VCaP (cell line): Measurements from ENCODE around the gene KCNMB2.

Experiments used
- H3K27ac ChIP-seq: fragments of 450-650 bp; 2 replicates; pipeline ENCODE4 v1.5.1; 2017
- TF ChIP-seq, protein P1 (sequence below): fragments of 450-650 bp; conservative IDR thresholded peaks from 2 replicates; pipeline ENCODE4 v1.5.1; 2017; ENCODE audit warnings: mild to moderate bottlenecking, moderate library complexity

KCNMB2 gene

DNA sequence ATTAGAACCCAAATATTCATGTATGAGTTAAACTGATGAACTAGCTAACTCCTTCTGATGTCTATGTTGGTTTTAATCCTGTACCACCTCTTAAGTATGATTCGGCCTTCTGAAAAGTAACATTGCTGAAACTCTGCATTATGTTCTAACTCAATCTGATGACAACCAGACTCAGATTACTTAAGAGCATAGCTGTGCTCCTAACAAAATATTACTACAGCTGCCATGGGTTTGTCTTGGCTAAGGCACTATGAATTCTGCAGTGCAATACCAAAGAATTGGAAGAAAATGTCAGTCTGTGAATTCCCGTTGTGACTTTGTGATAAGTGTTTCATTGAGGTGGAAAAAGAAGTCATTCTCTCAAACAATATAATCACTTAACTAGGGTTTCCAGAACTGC lies 311.0 kb downstream of the KCNMB2 start:
- TF ChIP-seq, protein P1, sequence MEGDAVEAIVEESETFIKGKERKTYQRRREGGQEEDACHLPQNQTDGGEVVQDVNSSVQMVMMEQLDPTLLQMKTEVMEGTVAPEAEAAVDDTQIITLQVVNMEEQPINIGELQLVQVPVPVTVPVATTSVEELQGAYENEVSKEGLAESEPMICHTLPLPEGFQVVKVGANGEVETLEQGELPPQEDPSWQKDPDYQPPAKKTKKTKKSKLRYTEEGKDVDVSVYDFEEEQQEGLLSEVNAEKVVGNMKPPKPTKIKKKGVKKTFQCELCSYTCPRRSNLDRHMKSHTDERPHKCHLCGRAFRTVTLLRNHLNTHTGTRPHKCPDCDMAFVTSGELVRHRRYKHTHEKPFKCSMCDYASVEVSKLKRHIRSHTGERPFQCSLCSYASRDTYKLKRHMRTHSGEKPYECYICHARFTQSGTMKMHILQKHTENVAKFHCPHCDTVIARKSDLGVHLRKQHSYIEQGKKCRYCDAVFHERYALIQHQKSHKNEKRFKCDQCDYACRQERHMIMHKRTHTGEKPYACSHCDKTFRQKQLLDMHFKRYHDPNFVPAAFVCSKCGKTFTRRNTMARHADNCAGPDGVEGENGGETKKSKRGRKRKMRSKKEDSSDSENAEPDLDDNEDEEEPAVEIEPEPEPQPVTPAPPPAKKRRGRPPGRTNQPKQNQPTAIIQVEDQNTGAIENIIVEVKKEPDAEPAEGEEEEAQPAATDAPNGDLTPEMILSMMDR = no peak
- no peak overlapping the region for H3K27ac ChIP-seq

DNA sequence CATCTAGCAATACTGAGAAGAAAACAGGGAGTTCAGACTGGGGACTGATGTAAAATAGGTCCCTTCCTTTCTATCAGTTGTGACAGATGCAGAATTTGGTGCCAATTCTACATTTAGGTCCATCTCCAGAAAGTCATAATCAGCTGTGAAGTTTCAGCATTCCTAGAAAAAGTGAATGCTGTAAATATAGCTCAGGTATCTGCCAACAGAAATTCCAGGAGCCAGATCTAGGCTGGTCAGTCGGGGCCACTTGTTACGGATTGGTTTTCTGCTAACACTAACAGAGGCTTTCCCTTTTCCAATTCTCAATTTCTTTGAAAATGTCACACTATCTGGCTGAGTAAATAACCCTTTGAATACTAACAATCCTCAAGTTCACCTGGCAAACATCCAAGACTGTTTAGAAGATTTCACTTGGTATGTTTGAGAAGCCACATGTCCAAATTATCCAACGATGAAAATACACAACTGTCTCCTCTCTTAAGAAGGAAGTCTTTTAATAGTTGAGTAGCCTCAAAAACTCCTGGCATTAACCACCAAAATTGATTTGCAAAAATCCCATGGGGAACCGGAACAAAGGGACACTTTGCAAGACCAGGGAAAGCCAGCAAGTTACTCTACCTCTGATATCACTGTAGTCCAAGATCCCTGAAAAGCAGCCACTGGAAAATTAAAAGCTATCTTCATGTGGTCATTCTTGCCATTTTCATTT lies 313.1 kb downstream of the KCNMB2 start:
- H3K27ac ChIP-seq = no peak overlapping the region
- TF ChIP-seq, protein P1 = no peak

DNA sequence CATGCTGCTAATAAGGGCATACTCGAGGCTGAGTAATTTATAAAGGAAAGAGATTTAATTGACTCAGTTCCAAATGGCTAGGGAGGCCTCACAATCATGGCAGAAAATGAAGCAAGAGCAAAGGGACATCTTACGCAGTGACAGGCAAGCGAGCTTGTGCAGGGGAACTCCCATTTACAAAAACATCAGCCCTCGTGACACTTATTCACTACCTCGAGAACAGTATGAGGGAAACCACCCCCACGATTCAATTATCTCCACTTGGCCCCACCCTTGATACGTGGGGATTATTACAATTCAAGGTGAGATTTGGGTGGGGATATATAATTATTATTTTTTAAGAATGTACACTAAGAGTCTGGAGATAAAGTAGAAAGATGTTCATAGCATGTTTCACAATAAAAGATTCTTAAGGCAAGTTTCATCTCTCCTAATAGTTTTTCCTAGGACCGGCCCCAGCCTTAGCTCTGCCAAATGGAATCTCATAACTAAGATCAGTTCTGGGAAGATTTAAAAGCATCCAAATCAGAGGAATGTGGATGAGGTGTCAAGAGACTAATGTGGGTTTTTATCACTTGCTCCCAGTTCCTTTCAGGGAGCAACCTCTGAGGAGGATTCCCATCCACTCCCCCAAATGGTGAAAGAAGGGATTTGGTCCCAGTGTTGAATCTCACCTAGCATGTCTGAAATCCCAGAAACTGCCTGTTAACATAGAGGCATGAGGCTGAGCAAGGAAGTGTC lies 314.4 kb downstream of the KCNMB2 start:
- TF ChIP-seq, protein P1 = no peak
- H3K27ac ChIP-seq = no peak overlapping the region

DNA sequence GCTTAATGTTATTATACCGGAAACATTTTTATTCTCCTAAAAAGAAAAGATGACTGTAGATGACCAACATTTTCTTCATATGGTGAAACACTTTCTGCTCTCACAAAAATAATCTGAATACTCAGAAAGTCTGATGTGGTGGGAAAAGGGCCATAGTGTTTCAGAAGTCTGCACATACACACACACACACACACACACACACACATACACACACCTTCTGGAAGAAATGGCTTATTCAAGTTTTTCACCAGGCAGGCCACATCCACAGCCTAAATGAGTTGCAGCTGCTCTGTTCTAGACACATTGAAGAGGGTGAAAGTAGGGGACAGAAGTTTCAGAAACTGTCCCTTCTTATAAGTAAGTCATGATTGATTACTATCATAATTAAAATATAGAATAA lies 315.3 kb downstream of the KCNMB2 start:
- TF ChIP-seq, protein P1 = no peak
- H3K27ac ChIP-seq = no peak overlapping the region

- no peak overlapping the region for H3K27ac ChIP-seq
- TF ChIP-seq, protein P1 = no peak
Measured at GRCh38 chr3:178856804-178857203, 320.6 kb downstream of the KCNMB2 start.

- TF ChIP-seq, protein P1 = no peak
- peak overlapping the region; percentile 43; the same call in 1 of the 2 replicates for H3K27ac ChIP-seq
Measured at GRCh38 chr3:178859386-178859785, 323.1 kb downstream of the KCNMB2 start.

DNA sequence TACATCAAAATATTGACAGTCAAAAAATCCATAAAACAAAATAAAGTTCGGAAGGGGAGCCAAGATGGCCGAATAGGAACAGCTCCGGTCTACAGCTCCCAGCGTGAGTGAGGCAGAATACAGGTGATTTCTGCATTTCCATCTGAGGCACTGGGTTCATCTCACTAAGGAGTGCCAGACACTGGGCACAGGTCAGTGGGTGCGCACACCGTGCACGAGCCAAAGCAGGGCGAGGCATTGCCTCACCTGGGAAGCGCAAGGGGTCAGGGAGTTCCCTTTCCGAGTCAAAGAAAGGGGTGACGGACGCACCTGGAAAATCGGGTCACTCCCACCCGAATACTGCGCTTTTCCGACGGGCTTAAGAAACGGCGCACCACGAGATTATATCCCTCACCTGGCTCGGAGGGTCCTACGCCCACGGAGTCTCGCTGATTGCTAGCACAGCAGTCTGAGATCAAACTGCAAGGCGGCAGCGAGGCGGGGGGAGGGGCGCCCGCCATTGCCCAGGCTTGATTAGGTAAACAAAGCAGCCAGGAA lies 323.7 kb downstream of the KCNMB2 start:
- H3K27ac ChIP-seq = peak overlapping the region; percentile 43; the same call in 1 of the 2 replicates

DNA sequence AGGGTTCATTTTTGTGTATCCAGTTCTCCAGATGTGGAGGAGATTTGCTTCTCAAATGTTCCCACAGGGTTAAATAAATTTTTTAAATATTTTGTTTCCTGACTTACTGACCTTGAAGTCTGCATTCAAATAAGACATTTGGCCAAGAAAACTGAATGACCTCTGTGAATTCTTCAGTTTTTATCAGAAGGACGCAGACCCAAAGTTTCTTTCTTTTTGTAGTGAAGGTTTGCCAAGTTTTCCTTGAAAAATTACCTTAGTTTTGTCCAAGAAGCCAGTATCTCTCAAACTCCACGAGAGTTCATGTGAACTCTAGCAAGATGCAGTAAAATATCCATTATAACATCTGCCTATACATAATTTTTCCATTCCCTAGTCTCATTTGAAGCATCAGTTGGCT lies 332.4 kb downstream of the KCNMB2 start:
- no peak overlapping the region for H3K27ac ChIP-seq
- TF ChIP-seq, protein P1 = no peak
